HG03575 (cell line): ENCODE measurements around the gene SLC6A16.
"Not testable (repeated sequence)": the region's sequence is repeated elsewhere in the genome, so short reads cannot be mapped to it uniquely, and the experiment has no call there.

Experiments
- ATAC-seq: cut with Tn5 transposase; IDR thresholded peaks from one replicate; pipeline ENCODE4 v1.9.1; 2021; ENCODE audit not compliant: unreplicated experiment, insufficient number of reproducible peaks, low FRiP score; ENCODE audit errors: extremely low read depth

SLC6A16 gene

GRCh38 chr19:49333418-49333805, 8.4 kb upstream of the SLC6A16 start:
- ATAC-seq, result no peak

- ATAC-seq, result not testable (repeated sequence)
Measured at GRCh38 chr19:49332691-49333417, 7.9 kb upstream of the SLC6A16 start.

GRCh38 chr19:49331616-49332055, 6.6 kb upstream of the SLC6A16 start:
- no peak for ATAC-seq

GRCh38 chr19:49331187-49331586, 6.2 kb upstream of the SLC6A16 start:
- not testable (repeated sequence) for ATAC-seq

- ATAC-seq, result no peak
Measured at GRCh38 chr19:49328741-49329140, 3.8 kb upstream of the SLC6A16 start.

GRCh38 chr19:49327878-49328544, 3.0 kb upstream of the SLC6A16 start:
- ATAC-seq, result no peak

- no peak for ATAC-seq
Measured at GRCh38 chr19:49326165-49326704, 1.2 kb upstream of the SLC6A16 start.

GRCh38 chr19:49325756-49326155, 765 bp upstream of the SLC6A16 start:
- ATAC-seq, result not testable (repeated sequence)

GRCh38 chr19:49318296-49318695, 6.7 kb downstream of the SLC6A16 start:
- no peak for ATAC-seq

- no peak for ATAC-seq
Measured at GRCh38 chr19:49316284-49316683, 8.7 kb downstream of the SLC6A16 start.

- no peak for ATAC-seq
Measured at GRCh38 chr19:49315111-49315510, 9.9 kb downstream of the SLC6A16 start.

GRCh38 chr19:49309087-49309486, 15.9 kb downstream of the SLC6A16 start:
- ATAC-seq, result no peak

GRCh38 chr19:49306734-49307133, 18.3 kb downstream of the SLC6A16 start:
- not testable (repeated sequence) for ATAC-seq

GRCh38 chr19:49301866-49302252, 23.1 kb downstream of the SLC6A16 start:
- ATAC-seq, result no peak

GRCh38 chr19:49301165-49301865, 23.7 kb downstream of the SLC6A16 start:
- ATAC-seq, result no peak

- ATAC-seq, result not testable (repeated sequence)
Measured at GRCh38 chr19:49298653-49299052, 26.3 kb downstream of the SLC6A16 start.

GRCh38 chr19:49297403-49297802, 27.6 kb downstream of the SLC6A16 start:
- no peak for ATAC-seq

GRCh38 chr19:49295208-49295880, 29.6 kb downstream of the SLC6A16 start:
- ATAC-seq, result no peak

- ATAC-seq, result no peak
Measured at GRCh38 chr19:49294401-49294800, 30.6 kb downstream of the SLC6A16 start.
